RWPE2 (cell line): ENCODE data around the gene ADAMTS4.

ENCODE experiments used
- ATAC-seq: fragments of 200-7000 bp; cut with Tn5 transposase; 3 replicates; pipeline ENCODE4 v1.9.1; 2021; ENCODE audit warnings: low read depth
- DNase-seq: peaks from one replicate; pipeline ENCODE4 v3.0.0-alpha.2; 2020; ENCODE audit warnings: low spot score
- H3K27ac ChIP-seq: fragments of 450-650 bp; 2 replicates; pipeline ENCODE4 v1.5.1; 2017; ENCODE audit warnings: mild to moderate bottlenecking; ENCODE audit not compliant: poor library complexity, severe bottlenecking
- H3K27me3 ChIP-seq: fragments of 250-450 bp; sonication (Bioruptor Pico); 2 replicates; pipeline ENCODE4 v1.5.1; 2021; ENCODE audit warnings: mild to moderate bottlenecking, moderate library complexity; ENCODE audit not compliant: insufficient read depth, poor library complexity, severe bottlenecking
- H3K36me3 ChIP-seq: fragments of 250-450 bp; sonication (Bioruptor Pico); 2 replicates; pipeline ENCODE4 v1.5.1; 2020; ENCODE audit warnings: low read depth, mild to moderate bottlenecking, moderate library complexity
- H3K4me1 ChIP-seq: fragments of 250-450 bp; sonication (Bioruptor Pico); 2 replicates; pipeline ENCODE4 v1.5.1; 2021; ENCODE audit warnings: mild to moderate bottlenecking, moderate library complexity; ENCODE audit not compliant: insufficient read depth, poor library complexity, severe bottlenecking
- H3K4me3 ChIP-seq: fragments of 250-450 bp; sonication (Bioruptor Pico); 2 replicates; pipeline ENCODE4 v1.5.1; 2021; ENCODE audit warnings: mild to moderate bottlenecking, moderate library complexity; ENCODE audit not compliant: severe bottlenecking
- H3K9me3 ChIP-seq: fragments of 250-450 bp; sonication (Bioruptor Pico); 2 replicates; pipeline ENCODE4 v1.5.1; 2021; ENCODE audit warnings: mild to moderate bottlenecking, moderate library complexity; ENCODE audit not compliant: severe bottlenecking
- CTCF ChIP-seq: fragments of 450-650 bp; IDR thresholded peaks from one replicate; pipeline ENCODE4 v1.5.1; 2017; ENCODE audit warnings: mild to moderate bottlenecking, moderate library complexity; ENCODE audit not compliant: poor library complexity, severe bottlenecking

ADAMTS4 gene

DNA sequence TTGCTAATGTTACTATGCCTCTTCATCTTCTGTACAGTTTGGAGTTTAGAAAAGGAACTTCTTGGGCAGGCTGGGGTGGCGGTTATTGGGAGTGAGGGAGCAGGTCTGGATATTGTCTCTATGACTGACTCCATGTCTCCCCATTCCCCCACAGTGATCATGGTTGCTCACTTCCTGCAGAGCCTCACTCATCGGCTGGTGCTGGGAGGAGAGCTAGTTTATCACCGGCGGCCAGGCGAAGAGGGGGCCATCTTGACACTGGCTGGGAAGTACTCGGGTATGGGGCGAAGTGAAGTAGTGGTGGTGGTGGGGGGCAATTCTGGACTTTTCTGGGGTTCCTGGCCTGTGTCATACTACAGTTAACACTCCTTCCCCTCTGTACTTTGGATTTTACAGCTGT, 29.2 kb upstream of the ADAMTS4 start:
- peak overlapping the region; percentile 47 for H3K27ac ChIP-seq
- no peak for DNase-seq
- no peak overlapping the region for H3K4me3 ChIP-seq
- H3K9me3 ChIP-seq, result no peaks in the 10 kb centered on the region
- ATAC-seq, result no peak
- H3K4me1 ChIP-seq, result peaks cover 13% of the 10 kb centered on the region
- H3K27me3 ChIP-seq, result no peaks in the 10 kb centered on the region
- H3K36me3 ChIP-seq, result peaks cover 14% of the 10 kb centered on the region
- TF ChIP-seq CTCF, result no peak

DNA sequence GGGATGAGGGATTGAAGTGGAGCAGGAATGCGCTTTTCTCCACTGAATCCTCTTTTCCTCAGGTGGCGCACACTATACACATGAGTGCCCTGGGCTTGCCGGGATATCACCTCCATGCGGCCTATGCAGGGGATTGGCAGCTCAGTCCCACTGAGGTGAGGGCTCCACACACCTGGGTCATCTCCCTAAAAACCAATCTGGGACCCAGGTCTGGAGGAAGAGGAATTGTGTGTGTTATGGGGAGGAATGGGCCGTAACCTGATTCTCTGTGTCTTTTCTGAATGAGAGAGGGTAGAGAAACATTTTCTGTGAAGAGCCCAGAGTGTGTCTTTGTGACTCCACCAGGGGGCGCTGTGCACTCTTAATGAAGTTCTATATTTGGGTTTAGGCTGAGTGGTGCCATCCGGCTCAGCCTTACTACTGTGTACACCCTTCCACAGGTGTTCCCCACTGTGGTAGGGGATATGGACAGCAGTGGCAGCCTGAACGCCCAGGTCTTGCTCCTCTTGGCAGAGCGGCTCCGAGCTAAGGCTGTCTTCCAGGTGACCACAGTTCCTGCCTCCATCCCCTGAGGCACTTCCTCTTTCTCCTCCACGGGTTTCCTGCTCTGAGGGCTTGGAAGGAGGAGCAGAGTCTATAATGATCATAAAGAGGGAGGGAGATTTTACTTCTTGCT, 28.5 kb upstream of the ADAMTS4 start:
- ATAC-seq, result peak; percentile 43
- Histone ChIP-seq H3K27me3 (no peaks in the 10 kb centered on the region), H3K36me3 (peaks cover 14% of the 10 kb centered on the region), H3K27ac (peak overlapping the region; percentile 47), H3K9me3 (no peaks in the 10 kb centered on the region), H3K4me3 (peak overlapping the region; percentile 0), H3K4me1 (peaks cover 13% of the 10 kb centered on the region)
- TF ChIP-seq CTCF, result peak; percentile 91
- DNase-seq, result no peak

DNA sequence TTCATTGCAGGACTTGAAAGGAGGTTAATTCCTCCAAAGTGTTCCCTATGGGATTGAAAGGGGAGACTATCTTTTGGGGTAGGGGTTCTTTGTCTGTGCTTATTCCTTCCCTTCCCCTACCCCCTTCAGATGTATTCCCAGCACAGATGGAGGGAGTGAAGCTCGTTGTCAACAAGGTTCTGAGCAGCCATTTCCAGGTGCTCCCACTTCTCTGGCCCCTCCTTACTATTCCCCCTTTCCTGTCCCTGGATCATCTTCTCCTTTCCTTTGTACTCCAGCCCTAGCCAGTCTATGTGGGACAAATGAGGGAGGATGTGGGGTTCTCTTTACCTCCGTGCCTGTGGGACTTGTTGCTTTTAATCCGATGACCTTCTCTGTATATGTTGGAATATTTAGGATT, 27.9 kb upstream of the ADAMTS4 start:
- ATAC-seq (no peak), DNase-seq (no peak)
- H3K9me3 ChIP-seq, result no peaks in the 10 kb centered on the region
- H3K4me3 ChIP-seq, result peak overlapping the region; percentile 53
- H3K27me3 ChIP-seq, result no peaks in the 10 kb centered on the region
- peaks cover 13% of the 10 kb centered on the region for H3K4me1 ChIP-seq
- peaks cover 14% of the 10 kb centered on the region for H3K36me3 ChIP-seq
- TF ChIP-seq CTCF, result no peak
- peak overlapping the region; percentile 47 for H3K27ac ChIP-seq

- no peaks in the 10 kb centered on the region for H3K27me3 ChIP-seq
- peaks cover 13% of the 10 kb centered on the region for H3K4me1 ChIP-seq
- no peak for TF ChIP-seq CTCF
- H3K36me3 ChIP-seq, result peaks cover 14% of the 10 kb centered on the region
- ATAC-seq (no peak), DNase-seq (no peak)
- peak overlapping the region; percentile 53 for H3K4me3 ChIP-seq
- no peaks in the 10 kb centered on the region for H3K9me3 ChIP-seq
- peak overlapping the region; percentile 47 for H3K27ac ChIP-seq
These were observed 27.5 kb upstream of the ADAMTS4 start for GRCh38 chr1:161226320-161226711.
